Measurements from ENCODE around the gene CTNNB1. TPM values are rescaled to one million over a fixed set of nuclear protein-coding genes. Genes with fewer than 3 reads are reported as not detected.

CTNNB1 gene
- total and polyA plus RNA-seq, 2 of the 13 experiments (the other 11 are each of a cell fraction or from before 2014, with no cell fraction given): 398 to 489 TPM

DNA sequence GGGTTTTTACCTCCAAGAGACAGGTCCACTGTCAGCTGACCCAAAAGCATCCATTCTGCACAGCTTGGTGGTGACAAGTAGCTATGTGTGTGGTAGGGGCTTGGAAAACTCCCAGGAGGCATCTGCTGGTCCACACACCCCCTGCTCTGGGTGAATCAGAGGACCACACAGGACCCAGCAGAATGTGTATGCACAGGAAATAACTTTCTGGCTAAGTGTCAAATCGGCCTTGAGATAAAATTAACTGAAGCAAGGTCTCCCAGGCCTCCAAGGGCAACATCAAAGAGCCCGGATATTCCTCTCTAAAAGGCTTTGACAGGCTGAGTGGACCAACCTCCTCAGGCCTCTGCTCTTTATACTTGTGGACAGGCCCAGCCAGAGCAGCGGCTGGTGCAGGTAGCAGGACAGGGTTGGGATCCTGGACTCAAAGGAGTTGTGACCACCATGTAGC lies 66.5 kb downstream of the CTNNB1 start:
- Histone ChIP-seq H4K20me1 (ENCODE audit: insufficient read depth, low read length) (no peaks in the 10 kb centered on the region), H3K36me3 (replicated peaks in 1 of 2; ENCODE audit: control insufficient read depth in 1 of 2, insufficient read depth in 2 of 2, low read length in 2 of 2) (no peaks in the 10 kb centered on the region; a peak in 1 of 5 replicates), H3K4me3 (replicated peaks in 1 of 3; ENCODE audit: insufficient read depth in 1 of 3, low read depth in 2 of 3, low read length in 3 of 3) (peak overlapping the region; percentile 1 to 45 (median 25); a peak in 3 of 6 replicates), H3K79me2 (ENCODE audit: insufficient read depth, low read length) (peaks cover 8% of the 10 kb centered on the region), H3K9ac (ENCODE audit: insufficient read depth, low read depth, low read length) (peak overlapping the region; percentile 58), H3K4me2 (ENCODE audit: low read depth, low read length) (peak overlapping the region; percentile 72), H3K27me3 (ENCODE audit: control insufficient read depth in 1 of 2, insufficient read depth in 2 of 2, low read length in 2 of 2) (no peaks in the 10 kb centered on the region), H2AFZ (ENCODE audit: low read length) (no peak overlapping the region), H3K9me3 (ENCODE audit: low read length) (no peaks in the 10 kb centered on the region), H3K27ac (ENCODE audit: extremely low read length, insufficient read depth, low read length) (peak overlapping the region; percentile 81), H3K4me1 (ENCODE audit: insufficient read depth, low read length) (peaks cover 65% of the 10 kb centered on the region)
- FAIRE-seq (peak; percentile 77), ATAC-seq (peak; percentile 88), DNase-seq (ENCODE audit: low spot score) (peak; percentile 96)
- WGBS (ENCODE audit: low lambda C conversion rate): no CpG with 5 or more reads among the region's 3 CpGs
- BruUV-seq (replicated peaks): no TSS peak
- in situ Hi-C loops (cut with HindIII; ENCODE audit: extremely low pct_ligation_motif_present, low pct_unique_long_range_greater_than_20kb): no loop called here
- intact Hi-C loops (cut with micrococcal nuclease; ENCODE audit: unreplicated experiment): no loop called here
- ChIA-PET CTCF (ENCODE audit: low intra/inter-chr PET ratio, low total read pairs) (no interaction called here), POLR2A (interaction anchor here (0.8 to 1.8 kb wide), 4 partner anchors 10 to 67 kb away, joined by 3 to 6 read pairs (median 4); partner anchors contain the start of gene CTNNB1)
- no peak for TF ChIP-seq AGO2 (optimal IDR thresholded peaks at IDR 0.05; ENCODE audit: low read depth, low read length)
- no peak for TF ChIP-seq IRF2 (CRISPR knock-in tag; IDR thresholded peaks at IDR 0.05)
- no peak for TF ChIP-seq IRF1 (CRISPR knock-in tag; IDR thresholded peaks at IDR 0.05; ENCODE audit: low read depth)
- peak; percentile 94 for TF ChIP-seq TBX3 (IDR thresholded peaks at IDR 0.05; ENCODE audit: borderline replicate concordance)
- TF ChIP-seq DRAP1 (CRISPR knock-in tag; IDR thresholded peaks at IDR 0.05): peak; percentile 37; the same call in 1 of the 2 replicates
- no peak for TF ChIP-seq ZFP62 (CRISPR knock-in tag; IDR thresholded peaks at IDR 0.05)
- TF ChIP-seq ZNF17 (CRISPR knock-in tag; IDR thresholded peaks at IDR 0.05): no peak
- TF ChIP-seq ZNF20 (CRISPR knock-in tag; IDR thresholded peaks at IDR 0.05): no peak
- no peak for TF ChIP-seq KMT2A (CRISPR knock-in tag; IDR thresholded peaks at IDR 0.05)
- no peak for TF ChIP-seq STAT5B (CRISPR knock-in tag; IDR thresholded peaks at IDR 0.05)
- no peak for TF ChIP-seq XBP1 (CRISPR knock-in tag; IDR thresholded peaks at IDR 0.05)
- no peak for TF ChIP-seq ARNT (IDR thresholded peaks at IDR 0.05)
- TF ChIP-seq CHD4 (IDR thresholded peaks at IDR 0.05; ENCODE audit: borderline replicate concordance, low read length): peak; percentile 29; the same call in 1 of the 2 replicates
- TF ChIP-seq ZNF674 (CRISPR knock-in tag; IDR thresholded peaks at IDR 0.05; ENCODE audit: low read depth): no peak
- no peak for TF ChIP-seq ZNF512B (CRISPR knock-in tag; IDR thresholded peaks at IDR 0.05; ENCODE audit: borderline replicate concordance)
- TF ChIP-seq ATM (IDR thresholded peaks at IDR 0.05; ENCODE audit: borderline replicate concordance): no peak
- no peak for TF ChIP-seq HMGA1 (CRISPR knock-in tag; conservative IDR thresholded peaks at IDR 0.05)
- TF ChIP-seq ZFY (CRISPR knock-in tag; IDR thresholded peaks at IDR 0.05): peak; percentile 48
- no peak for TF ChIP-seq CENPBD1 (CRISPR knock-in tag; IDR thresholded peaks at IDR 0.05; ENCODE audit: borderline replicate concordance, low read depth)
- no peak for TF ChIP-seq ZBTB21 (CRISPR knock-in tag; IDR thresholded peaks at IDR 0.05)

All from HepG2 (cell line).